Stimulated activated CD8-positive, alpha-beta memory T cell treated with anti-CD3 and anti-CD28 coated beads, Interleukin-7, amount 100 ng/mL, for 1 hour (primary cell): Measurements from ENCODE around the gene SYNDIG1.

Source experiments
- DNase-seq, 2 donors: peaks; one replicate each; pipeline ENCODE4 v3.0.0-alpha.2; 2020; ENCODE audit warnings: low read depth in 2 of 2

The SYNDIG1 gene

DNA sequence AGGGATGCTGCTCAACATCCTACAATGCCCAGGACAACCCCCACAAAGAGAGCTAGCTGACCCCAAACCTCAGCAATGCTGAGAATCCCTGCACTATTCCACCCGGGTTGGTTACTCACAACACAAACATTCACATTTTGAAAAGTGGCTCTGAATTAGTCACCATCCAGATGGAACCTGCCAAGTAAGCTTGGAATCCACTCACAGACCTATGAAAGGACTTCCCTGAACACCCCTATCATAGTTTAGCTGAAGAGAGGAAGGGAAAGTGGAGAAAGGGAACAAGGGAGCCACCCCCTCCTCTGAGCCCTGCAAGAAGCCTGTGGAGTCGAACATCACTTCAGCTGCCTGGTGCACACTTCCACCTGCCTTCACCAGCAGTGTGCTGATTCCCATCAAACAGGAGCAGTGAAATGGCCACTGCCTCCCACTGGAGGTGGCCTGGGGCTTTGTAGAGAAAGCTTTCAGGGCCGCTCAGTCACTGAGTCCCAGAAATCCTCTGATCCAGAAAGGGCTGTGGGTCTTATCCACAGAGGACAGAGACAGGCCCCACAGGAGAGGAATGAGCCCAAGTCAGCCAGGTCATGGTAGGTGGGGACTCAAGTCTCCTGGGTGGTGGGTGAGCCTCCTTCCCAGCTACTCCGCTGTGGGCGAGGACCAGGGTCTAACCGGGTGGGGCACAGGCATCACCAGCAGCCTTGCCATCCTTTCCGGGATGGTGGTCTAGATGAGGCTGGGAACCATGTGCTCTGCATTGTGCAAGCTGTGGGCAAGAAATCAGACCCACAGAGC, 203.7 kb downstream of the SYNDIG1 start:
- DNase-seq, result no peak

DNA sequence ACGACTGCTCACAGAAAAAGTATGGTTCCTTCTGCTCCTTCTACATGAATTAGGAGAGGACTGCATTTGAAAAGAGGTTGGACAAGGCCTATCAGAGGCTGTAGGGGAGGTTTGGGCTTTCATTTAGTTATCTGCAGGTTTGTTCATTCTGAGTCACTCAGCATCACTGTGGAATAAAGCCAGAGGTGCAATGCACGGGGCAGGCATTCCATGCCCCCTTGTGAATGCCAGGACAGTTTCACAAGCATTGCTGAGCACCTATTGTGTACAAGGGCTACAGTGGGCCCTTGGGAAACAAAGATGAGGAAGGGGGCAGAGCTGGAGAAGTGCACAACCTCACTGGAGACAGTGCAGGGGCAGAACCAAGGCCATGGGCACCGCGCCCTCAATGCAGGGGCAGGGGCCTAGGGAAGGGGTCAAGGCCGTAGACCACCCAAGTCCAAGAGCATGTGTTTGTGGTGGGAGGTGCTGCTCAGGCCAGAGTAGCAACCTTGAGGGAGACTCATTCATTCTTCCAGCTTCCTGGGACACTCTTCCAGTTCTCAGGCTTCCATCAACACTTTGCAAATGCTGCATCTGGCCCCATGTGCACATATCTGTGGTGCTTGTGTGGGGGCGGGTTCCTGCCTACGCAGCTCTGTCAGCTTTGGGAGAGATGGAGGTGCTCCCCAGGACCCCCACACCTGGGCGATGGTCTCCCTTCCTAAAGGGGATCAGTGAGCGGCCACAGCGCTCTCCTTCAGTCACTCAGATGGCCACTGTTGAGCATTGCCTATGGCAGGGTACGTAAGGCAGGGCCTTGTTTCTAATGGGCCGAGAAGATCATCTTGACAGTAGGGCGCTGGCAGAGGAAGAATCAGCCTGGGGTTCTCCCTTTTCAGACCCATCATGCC, 204.5 kb downstream of the SYNDIG1 start:
- DNase-seq, result no peak

DNA sequence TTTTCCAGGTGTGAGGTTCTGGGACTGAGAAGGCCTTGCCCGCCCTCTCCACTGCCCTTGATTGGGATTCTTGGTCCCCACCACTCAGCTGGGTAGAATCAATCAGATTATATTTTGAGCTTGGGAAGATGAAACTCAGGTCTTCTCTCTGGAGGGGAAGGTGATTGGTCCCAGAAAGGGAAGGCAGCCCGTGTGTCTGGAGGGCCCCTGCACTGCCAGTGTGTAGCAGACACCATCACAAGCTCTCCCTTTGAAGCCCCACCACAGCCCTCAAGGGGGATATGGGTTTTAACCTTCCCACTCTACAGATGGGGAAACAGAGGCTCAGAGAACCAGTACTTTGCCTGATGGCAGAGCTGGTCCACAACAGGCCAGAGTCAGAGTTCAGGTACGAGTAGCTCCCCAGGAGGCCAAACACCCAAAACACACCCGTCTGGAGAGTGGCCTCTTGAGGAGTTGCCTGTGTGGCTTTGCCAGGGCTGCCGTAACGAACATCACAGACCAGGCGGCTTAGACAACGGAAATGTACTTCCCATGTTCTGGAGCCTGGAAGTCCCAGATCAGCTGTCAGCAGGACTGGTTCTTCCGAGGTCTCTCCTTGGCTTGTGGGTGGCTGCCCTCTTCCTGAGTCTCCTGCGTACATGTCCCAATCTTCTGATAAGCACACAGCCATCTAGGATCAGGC, 205.6 kb downstream of the SYNDIG1 start:
- no peak for DNase-seq

DNA sequence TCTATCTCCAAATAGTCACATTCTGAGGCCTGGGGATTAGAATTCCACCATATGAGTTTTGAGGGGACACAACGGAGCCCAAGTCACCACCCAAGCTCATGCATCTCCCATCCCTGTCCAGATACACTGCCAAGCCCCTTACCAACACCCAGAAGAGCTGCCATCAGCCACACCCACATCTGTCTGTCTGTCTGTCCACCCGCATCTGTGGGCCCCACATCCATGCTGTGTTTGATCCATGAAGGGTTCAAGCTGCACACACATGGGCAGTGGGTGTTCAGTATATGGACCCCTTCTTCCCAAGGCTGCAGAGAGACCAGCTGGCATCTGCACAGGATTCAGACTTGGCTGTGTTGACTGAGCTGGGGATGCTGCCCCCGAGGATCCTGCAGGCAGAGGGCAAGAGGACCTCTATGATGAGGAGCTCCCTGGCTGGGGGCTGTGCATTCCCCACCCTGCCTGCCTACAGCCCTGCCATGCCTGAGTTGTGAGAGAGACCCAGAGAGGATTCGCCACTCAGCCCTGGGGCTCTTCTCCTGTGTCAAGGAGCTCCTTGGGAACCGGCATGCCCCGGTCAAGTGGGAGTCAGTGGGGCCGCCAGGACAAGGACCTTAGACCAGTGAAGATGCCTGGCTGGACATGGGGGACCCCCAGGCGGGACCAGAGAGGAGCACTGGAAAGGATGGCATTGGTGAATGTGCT, 206.4 kb downstream of the SYNDIG1 start:
- no peak for DNase-seq

DNA sequence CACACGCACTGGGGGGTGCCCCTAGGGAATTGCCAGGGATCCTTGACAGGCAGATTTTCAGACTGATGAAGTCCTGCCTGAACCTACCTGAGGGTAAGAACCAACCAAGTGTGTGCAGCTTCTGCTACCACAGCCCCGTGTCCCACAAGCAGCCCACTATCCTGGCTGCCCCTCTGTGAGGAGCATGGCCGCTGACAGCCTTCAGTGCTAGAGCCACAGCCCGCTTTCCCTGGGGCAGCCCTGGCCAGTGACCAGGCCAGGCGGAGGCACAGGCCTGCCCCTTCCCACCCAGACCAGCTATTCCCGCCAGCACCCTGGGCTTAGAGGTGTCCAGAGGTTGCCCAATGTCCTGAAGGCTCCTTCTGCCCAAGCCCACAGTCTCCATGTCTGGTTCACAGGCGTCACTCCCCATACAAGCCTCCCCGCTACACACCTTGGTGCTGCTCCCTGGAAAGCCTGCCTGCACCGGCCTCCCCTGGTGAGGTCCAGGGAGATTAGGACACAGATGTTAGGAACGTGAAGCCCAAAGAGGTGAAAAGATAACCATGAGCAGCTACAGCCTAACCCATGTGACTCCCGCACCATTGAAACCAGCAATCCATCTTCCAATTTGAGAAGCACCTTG, 207.0 kb downstream of the SYNDIG1 start:
- DNase-seq, result no peak

DNA sequence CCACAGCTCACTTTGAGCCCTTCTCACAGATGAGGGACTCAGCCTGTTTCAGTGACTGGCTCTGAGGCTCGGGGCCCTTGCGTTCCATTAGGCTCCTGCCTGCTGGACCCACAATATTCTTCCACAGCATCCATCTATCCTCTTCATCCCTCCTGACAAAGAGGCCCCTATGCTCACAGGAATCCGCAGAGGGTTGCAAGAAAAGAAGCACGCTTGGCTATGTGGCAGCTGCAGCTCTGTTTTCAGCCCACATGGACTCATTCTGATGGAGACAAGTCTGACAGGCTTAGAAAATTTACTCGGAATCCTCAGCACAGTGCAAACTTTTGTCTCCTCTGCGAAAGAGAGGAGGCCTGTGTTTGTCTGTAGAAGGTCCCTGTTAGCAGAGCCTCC, 207.5 kb downstream of the SYNDIG1 start:
- DNase-seq, result no peak

DNA sequence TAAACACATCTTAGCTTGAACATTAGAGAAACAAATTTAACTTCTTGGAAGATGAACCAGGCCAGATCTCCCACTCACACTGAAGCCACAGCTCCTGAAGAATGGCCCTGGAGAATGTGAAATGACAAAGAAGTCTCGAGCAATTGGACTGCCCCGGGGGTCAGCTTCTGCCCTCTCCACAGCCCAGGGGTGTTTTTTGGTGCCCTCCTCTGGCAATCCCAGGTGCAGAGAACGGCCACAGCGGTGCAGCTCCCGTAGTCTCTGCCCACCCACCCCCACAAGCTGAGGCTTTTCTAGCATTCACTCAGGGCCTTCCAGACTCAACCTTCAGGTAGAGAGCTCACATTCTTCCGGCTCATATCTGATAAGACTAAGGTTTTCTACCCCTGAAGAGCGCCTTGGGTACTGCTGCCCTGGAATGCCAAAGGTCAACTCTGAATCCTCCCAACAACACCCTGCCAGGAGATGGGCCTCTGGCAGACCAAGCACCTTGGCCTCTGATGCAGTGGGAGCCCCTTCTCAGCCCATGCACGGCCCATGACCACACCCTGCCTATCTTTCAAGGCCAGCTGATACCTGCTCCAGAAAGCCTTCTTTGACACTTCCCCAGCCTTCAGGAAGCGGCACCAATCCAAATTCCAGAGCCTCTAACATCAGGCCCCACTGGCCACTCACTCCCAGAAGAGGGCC, 208.3 kb downstream of the SYNDIG1 start:
- DNase-seq, result no peak

DNA sequence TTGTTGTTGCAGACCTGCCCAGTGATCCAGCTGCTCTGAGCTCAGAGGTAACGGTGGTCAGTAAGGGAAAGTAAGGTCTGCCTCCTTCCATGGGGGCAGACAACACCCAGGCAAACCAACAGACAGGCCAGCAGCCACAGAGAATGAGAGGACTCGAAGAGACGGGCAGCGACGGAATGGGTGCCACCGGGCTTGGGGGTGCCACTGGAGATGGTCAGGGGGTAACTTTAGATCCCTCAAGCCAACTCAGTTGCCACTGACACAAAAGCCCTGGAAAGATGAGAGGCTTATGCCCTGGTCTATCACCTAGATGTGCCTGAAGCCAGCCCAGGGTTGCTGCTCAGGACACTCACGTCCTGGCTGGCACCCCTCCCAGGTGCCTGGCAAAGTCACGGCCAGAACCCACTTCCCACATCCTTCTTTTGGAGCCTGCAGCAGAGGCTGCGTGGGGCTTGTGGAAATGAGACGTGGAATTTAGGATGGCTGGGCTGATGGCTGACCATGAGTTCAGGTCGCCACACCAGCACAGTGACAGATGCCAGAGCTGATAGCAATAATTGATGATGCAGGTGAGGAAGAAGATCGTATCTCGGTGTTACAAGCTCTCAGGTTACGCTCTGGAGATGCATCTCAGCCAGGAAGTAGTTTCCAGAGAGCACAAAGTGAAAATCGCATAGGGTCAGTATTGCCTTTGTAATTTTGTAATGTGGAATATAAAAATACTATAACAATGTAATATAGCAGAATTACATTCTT, 209.1 kb downstream of the SYNDIG1 start:
- no peak for DNase-seq

DNA sequence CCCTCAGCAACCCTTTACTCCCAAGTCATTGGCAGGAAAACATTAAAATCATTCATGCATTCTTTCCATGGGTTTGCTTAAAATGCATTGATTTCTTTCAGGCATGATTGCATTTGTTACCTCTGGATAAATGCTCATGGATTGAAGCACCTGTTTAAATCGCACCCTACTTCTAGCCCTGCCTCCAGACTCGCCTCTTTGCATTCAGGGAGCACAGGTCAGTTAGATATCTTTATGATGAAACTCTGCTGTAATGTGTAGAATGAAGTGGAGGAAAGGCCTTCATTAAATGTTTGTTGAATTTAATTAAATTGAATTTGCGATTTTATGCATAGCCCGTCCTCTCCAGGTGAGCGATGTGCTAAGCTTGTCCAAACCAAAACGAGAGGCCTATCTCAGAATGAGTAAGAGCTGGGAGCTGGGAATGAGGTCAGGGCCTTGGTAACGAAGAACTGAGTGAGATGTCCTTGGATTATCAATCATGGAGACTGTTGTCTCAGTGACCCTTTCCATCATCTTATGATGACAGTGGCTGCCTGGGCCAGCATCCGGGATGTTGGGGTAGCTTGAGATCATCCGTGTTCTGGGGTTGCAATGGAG, 210.1 kb downstream of the SYNDIG1 start:
- DNase-seq, result no peak

DNA sequence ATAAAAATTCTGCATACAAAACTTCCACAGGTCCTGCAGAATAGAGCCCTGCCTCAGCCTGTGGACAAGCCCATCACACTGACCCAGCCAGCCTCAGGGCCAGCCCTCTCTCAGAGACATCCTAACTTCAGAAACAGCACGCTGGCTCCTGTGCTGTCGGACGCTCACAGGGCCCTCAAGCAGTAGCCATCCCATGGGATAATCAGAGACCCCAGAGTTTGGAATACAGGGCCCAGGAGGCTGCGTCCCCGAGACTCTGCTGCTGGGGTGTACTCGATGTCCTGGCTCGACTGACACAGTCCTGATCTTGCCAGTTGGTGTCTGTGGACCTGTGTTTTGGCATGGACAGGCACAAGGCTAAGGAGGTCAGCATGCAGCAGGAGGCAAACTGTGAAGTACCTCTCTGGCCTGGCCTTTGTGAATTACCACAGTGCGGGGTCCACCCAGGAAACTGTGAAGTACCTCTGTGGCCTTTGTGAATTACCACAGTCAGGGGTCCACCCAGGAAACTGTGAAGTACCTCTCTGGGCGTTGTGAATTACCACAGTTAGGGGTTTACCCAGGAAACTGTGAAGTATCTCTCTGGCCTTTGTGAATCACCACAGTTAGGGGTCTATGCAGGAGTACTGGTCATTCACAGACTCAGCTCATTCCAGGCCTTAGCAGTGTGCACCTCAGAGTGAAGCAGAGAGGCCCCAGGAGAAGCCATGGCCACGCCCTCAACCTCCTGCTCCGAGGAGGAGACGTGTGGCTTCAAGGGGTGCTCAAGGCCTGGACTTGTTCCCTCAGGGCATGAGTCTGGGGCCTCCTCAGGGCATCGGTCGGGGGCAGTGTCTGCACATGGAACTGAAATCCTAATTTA, 212.4 kb downstream of the SYNDIG1 start:
- DNase-seq, result no peak

DNA sequence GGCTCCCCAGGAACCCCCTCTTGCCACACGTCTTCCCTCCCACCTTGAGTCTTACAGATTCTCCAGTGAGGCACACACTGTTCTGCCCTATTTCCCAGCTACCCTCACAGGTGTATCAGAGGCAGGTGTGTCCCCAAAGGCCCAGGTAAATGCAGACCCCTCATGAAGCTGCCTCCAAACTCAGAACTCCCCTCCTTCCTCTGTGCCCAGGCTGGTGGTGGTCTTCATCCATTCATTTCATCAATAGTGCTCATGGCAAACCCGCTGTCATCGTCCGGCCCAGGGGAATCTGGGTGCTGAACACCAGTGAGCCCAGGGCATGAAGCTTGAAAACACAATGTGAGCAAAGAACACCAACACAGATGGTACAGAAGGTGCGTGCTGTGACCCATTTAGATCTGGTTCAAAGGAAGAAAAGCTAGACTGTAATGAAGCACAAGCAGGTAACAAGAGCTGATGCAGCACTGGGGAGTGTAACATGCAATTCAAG, 213.1 kb downstream of the SYNDIG1 start:
- DNase-seq, result no peak

DNA sequence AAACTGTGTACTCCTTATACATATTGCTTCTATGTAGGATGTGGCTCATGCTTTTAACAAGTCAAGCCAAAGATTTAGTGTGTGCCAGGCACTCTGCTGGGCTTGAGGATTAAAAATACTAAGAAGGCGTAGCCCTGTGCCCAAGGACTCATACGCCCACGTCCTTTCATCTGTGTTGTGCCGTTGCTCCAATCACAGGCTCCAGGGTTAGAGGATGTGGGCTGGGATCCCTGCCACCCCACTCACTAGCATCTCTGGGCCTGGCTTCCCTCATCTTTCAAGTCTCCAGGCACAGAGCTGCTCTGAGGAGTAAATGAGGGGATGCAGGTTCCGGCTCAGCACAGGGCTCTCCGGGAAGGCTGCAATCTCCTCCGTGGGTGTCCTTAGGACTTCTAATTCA, 214.2 kb downstream of the SYNDIG1 start:
- no peak for DNase-seq

DNA sequence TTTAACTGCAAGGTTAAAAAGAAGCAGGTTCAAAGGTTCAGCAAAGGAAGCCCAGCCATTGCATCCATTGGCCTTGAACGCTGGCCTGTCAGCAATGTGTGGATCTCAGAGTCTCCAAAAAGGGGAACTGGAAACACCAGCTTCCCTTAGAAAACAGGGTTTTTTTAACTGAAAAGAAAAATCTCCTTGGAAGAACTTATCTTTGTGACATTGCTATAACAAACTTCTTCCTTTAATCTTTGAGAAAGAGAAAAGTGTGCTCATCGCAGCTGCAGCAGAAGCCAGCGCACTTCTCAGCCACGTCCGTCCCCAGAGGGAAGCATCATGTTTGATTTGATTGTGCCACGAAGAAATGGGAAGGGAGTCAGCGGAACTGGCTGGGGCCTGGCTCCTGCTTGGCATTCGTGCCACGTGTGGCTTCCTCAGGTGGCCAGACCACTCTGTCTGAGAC, 215.0 kb downstream of the SYNDIG1 start:
- DNase-seq, result no peak

DNA sequence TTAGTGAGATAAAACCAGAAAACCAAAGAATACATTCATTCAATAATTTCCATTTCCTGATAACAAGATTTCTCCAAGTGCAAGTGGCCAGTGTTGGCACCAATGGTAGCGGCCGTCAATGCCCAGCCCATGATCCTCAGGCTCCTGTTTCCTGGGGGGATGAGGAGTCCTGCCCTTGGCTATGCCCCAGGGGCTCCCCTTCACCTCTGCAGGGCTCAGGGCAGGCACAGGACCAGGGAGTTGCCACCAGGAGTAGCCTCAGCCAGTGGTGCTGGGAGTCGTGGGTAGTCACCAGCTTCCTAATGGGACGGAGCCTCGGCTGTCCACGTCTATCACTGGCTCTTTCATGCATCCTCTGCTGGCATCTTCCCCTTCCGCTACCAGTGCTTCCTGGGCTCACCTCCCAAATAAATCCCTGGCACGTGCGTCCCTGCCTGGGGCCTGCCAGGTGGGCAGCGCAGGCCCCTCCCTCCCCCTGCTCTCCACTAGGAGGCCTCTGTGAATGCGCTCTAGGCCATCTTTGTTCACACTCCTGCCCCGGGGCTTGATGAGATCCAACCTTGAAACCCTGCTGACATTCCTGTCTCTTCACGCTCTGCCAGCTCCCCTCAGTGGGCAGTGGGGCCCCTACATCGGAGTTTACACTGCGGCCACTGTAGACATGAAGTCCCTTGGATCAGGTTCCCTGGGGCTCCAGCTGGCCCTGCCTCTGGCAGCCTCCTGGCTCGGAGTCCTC, 215.7 kb downstream of the SYNDIG1 start:
- no peak for DNase-seq

DNA sequence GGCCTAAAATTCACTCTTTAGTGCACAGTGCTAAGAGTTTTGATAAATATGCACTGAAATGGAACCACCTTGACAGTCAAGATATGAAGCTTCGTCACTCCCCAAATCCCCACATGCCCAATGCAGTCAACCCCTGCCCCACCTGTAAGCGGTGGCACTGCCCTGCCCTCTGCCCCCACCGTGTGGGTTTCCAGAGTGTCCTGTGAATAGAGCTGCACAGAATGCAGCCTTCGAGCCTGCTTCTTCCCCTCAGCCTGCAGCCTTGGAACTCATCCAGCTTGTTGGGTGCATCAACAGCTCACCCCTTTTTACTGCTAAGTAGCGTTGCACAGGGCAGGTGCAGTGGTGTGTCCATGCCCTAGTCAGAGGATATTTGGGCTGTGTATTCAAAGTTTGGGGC, 216.3 kb downstream of the SYNDIG1 start:
- DNase-seq, result no peak

DNA sequence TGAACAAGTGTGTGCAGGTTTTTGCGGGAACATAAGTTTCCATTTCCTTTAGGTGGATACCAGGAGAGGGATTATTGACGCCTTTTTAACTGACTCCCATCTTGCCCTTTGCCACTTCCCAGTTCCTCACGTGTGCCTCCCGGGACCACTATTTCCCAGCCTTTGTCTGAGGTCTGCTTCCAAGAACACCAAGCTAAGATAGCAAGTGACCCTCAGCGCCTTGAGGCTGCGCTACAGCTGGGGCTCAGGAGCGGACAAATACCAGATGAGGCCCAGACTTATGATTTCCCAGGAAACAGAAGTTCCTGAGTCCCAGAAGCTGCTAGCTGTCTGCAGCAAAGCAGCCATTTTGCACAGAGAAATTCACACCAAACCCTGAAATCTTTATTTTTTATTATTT, 216.7 kb downstream of the SYNDIG1 start:
- DNase-seq, result no peak

DNA sequence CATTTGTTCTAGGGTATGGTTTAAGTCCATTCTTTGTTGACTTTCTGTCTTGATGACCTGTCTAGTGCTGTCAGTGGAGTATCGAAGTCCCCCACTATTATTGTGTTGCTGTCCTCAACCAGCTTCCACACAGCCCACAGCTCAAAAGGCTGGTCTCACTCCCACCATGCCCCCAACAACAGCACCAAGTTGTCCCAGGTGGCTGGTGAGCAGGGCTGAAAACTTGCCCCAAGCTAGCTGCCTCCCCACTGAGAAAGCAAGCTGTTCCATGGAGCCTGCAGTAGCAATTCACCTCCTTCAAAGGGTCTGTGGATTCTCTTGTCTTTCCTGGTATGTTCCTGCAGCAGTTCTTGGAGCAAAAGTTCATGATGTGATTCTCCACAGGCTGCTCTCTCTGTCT, 221.0 kb downstream of the SYNDIG1 start:
- no peak for DNase-seq

DNA sequence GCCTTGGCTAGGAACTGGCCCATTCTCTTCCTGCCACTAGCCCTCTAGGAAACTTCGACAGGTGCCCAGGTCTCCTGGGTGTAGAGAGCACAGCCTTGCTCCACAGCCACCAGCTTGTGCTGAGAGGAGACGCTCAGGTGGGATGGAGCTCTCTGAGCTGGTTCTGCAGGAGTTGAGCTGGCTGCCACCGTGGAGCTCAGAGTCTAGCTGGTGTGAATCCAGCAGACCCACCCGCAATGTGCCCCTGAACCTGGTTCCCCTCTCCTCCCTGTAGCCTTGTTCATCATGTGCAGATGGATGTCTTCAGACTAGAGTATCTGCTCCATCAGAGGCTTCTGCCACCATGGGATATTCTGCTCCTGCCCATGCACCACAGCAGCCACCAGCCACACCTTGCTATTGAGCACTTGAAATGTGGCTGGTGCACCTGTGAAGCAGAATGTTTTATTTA, 222.5 kb downstream of the SYNDIG1 start:
- no peak for DNase-seq
